NCI-H524 (cell line): ENCODE measurements around the gene BPIFA2.

ENCODE experiments used
- DNase-seq, 2 experiments: peaks; one replicate each; lab custom pipeline; 2025; lab: John Stamatoyannopoulos, UW

The BPIFA2 gene

DNA sequence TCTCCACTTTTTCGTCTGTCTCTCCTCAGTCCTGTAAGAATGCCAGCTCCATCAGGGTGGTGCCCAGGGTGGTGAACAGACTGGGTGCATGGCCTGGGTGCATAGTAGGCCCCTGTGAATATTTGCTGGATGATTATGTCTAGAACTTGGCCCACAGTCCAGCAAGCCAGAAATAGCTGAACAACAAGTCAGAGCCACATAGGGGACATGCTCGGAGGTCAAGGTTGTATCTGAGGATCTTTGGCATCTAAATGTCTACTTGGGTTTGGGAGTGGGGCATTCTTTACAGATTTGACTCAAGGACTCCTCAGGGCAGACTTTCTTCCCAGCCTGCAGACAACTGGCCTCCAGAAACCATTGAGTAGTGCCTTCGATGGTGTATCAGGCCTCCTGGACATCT, 31.1 kb downstream of the BPIFA2 start:
- DNase-seq: no peak

DNA sequence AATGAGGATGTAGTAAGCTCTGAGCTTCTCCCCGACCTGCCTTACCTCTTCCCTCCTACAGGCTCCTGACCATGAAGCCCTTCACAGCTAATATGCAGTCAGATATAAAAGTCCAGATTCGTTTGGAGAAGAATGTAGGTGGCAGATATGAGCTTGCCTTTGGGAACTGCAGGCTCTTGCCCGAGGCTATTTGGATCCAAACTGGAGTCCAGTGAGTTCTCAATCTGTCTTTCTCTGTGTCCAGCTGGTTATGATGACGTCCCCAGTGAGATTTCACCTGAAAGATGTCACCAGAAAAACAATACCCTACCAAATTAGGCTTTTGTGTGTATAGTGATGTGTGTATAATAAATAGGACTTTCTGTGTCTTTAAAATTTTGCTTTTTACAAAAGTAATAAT, 34.5 kb downstream of the BPIFA2 start:
- DNase-seq: no peak

DNA sequence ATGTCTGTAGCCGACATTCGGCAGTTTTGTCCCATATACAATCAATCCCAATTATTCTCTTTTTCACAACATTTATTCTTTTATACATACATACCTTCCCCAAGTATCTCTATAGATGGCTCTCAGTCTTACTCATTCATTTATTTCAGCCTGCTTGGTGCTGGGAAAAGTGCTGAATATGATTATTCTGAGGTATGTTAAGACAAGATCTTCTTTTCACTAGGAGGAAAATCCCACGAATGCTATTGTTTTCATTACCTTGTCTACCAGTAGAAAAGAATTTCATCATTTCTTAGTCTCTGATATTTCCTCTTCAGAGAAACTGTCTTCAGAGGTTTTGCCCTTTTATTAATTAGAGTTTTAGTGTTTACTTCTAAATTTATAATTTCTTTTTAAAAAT, 35.5 kb downstream of the BPIFA2 start:
- no peak for DNase-seq

DNA sequence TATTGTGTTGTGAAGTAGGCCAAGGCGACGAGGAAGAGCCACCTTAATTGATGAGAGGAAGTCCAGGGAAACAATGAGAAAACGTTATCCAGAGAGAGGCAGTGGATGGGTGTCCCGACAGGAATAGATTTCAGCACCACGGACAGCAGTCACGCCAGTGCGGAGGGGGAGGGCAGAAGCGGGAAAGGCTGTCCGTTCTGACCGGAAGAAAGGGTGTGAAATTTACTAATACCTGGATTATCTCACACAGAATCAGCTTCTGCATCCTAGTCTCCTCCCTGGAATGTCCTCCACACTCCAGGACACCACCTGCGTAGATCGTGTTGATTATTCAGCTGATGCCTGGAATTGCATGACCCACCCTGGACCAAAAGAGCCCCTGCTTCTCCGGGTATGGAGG, 41.8 kb downstream of the BPIFA2 start:
- DNase-seq: no peak

DNA sequence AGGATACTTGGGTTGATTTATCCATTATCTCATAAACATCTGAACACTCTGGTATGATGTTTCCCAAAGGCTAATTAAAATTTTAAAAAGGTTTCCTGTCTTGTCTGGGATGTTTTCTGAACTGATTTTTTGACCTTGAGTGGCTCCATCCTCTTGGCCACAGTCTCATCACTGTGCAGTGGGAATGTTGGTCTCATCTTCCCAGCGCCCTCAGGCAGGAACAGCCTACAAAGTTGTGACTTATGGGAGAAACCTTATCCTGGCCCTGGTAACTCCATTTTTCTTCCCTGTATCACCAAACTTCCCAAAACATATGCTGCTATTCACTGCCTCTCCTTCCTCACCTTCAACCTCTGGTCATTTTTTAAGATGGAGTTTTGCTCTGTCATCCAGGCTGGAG, 42.4 kb downstream of the BPIFA2 start:
- no peak for DNase-seq

DNA sequence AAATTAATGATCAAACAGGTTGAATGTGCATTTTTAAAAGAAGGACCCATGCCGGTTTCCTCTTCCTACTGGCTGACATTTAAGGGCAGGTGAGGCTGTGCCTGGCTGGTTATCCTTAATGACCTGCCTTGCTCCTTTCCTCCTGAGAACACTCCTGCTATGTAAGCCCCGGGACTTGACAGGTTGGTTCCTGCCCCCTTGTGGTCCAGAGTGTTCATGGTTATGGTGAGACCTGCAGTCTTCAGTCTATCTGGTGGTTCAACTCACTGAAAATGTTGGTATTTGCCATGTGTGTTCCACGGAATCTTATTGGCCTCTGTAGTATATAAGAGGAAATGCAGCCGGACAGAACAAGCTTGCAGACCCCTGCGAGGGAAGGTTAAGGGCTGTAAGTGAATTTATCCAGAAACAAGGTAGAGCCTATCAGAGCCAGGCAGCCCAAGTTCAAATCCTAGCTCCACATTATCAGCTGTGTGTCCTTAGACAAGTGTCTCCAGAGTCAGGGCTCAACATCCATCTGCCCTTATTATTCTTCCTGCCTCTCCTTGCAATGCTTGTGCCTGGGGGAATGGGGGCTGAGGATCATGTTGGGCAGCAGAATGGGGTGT, 44.0 kb downstream of the BPIFA2 start:
- peak; percentile 85 to 94 for DNase-seq

DNA sequence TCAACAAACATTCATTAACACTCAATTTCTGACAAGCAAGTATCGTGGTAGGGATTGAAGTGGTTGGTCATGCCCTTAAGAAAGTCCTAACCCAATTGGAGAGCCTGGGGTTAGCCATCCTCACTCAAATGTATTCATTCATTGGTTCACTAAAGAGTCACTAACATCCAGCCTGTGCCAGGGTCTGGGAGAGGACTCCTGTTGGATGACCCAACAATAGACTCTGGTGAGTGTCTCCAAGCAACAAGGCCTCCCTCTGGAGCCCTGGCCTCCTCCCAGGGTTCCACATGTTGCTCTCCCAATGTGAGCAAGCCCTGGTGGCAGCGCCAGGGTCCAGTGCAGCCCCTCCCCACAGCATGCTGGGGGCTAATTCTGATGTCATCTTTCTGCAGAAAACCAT, 49.1 kb downstream of the BPIFA2 start, which contains the start of gene BPIFA3:
TSS of gene BPIFA3 (plus strand) at position 301 of the 400 bp plus-strand sequence. CDS start 185 bp downstream, outside the sequence.
- DNase-seq: no peak

DNA sequence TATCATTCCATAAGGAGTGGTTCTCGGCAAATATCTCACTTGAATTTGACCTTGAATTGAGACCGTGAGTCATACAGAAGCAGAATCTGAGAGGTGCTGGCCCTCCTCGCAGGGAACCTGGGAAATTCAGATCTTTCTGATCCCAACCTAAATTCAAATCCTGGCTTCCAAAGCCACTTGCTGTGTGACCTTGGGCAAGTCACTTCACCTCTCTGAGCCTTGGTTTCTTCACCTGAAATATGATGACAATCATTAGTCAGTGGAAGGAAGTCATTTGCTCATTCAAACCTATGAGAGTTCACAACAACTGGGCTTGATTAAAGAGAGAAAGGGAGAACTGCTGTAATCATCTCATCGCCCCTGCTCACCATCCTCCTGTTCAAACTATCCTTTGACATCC, 56.4 kb downstream of the BPIFA2 start:
- DNase-seq: no peak

DNA sequence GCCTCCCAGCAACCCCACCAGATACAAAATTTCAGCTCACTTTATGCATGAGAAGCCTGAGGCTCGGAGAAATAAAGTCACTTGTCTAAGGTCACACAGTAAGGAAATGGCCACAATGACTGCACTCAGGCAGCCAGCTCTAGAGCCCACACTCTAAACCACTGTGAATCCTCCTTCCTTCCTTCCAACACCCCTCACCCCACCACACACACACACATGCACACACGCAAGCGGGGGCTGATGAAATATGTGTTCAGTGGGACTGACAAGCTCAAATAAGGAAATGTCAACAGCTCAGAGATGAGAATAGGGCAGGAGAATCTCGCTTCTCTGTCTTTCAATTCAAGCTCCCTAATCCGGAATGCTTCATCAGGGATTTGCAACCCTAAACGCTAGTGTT, 61.9 kb downstream of the BPIFA2 start:
- DNase-seq: no peak
